Measurements from ENCODE around the gene SORCS3.

The SORCS3 gene

GRCh38 chr10:105237685-105238084 is 596.6 kb downstream of the SORCS3 start:
- no peak overlapping the region for H3K4me3 ChIP-seq (ENCODE audit: low read depth, low read length)
- in situ Hi-C loops (cut with HindIII; ENCODE audit: low sequenced_read_pairs) = no loop called here
- no peak for TF ChIP-seq CTCF (IDR thresholded peaks at IDR 0.05; ENCODE audit: low read depth, low read length)
- no peak for DNase-seq (ENCODE audit: low read depth, low spot score)

GRCh38 chr10:105239311-105240219 is 598.5 kb downstream of the SORCS3 start:
- no peak overlapping the region for H3K4me3 ChIP-seq (ENCODE audit: low read depth, low read length)
- no peak for TF ChIP-seq CTCF (IDR thresholded peaks at IDR 0.05; ENCODE audit: low read depth, low read length)
- in situ Hi-C loops (cut with HindIII; ENCODE audit: low sequenced_read_pairs) = no loop called here
- DNase-seq (ENCODE audit: low read depth, low spot score) = no peak

DNA sequence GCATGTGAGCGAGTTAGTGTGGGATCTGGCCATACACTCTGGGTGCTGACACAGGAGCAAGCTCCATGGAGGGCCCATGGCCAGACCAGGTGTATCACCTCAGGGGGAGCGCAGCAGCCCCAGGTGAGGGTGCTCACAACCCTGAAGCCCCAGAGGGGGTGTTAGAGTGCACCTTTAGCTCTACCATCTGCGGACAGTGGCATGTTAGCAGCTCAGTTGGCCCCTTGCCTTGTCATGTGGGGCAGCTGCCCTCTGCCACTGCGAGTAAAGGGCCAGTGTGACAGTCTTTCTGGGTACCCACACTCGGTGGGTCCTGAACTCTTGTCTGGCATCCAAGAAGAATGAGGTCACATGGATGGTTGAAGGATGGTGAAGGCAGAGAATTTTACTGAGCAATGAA is 600.2 kb downstream of the SORCS3 start:
- H3K4me3 ChIP-seq (ENCODE audit: low read depth, low read length) = no peak overlapping the region
- DNase-seq (ENCODE audit: low read depth, low spot score) = no peak
- in situ Hi-C loops (cut with HindIII; ENCODE audit: low sequenced_read_pairs) = no loop called here
- no peak for TF ChIP-seq CTCF (IDR thresholded peaks at IDR 0.05; ENCODE audit: low read depth, low read length)

DNA sequence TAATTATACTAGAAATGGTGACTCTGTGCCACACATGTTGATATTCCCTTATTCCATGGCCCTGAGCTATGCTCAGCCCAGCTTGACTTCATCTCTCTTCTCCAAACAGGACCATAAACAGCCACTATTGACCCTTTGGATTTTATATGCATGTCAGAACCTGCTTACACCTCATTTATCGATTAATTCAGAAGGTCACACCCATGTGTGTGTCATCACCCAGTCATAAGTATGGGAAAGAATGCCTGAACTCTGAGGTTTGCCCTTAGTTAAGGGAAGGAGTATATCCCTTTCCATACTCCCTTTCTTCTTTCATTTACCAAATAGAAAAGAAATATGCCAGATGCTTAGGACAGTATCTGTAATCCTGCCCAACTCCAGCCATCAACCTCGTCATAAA is 602.3 kb downstream of the SORCS3 start:
- no peak overlapping the region for H3K4me3 ChIP-seq (ENCODE audit: low read depth, low read length)
- DNase-seq (ENCODE audit: low read depth, low spot score) = no peak
- no peak for TF ChIP-seq CTCF (IDR thresholded peaks at IDR 0.05; ENCODE audit: low read depth, low read length)
- in situ Hi-C loops (cut with HindIII; ENCODE audit: low sequenced_read_pairs) = no loop called here

DNA sequence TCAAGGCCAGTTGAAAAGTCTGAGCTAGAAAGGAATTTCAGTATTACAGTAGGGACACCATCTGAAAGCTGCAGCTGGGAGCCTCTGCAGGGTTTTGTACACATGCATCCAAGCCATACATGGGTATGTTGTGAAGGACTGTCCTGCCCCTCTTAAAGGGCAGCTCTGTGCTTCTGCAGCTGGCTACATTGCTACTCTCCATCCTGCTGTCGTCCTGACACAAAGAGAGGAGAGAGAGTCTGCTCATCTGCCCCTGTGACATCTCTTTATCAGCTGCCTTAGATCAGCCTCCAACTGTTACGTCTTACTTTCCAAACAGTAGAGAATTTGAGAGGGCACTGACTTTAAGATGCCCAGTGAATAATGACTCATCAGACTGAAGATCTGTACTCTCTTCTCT is 602.7 kb downstream of the SORCS3 start:
- no peak for TF ChIP-seq CTCF (IDR thresholded peaks at IDR 0.05; ENCODE audit: low read depth, low read length)
- DNase-seq (ENCODE audit: low read depth, low spot score) = no peak
- H3K4me3 ChIP-seq (ENCODE audit: low read depth, low read length) = no peak overlapping the region
- in situ Hi-C loops (cut with HindIII; ENCODE audit: low sequenced_read_pairs) = no loop called here

GRCh38 chr10:105247831-105248499 is 606.9 kb downstream of the SORCS3 start:
- TF ChIP-seq CTCF (IDR thresholded peaks at IDR 0.05; ENCODE audit: low read depth, low read length) = no peak
- in situ Hi-C loops (cut with HindIII; ENCODE audit: low sequenced_read_pairs) = no loop called here
- no peak for DNase-seq (ENCODE audit: low read depth, low spot score)
- H3K4me3 ChIP-seq (ENCODE audit: low read depth, low read length) = no peak overlapping the region

All from astrocyte of the spinal cord (primary cell).